Measurements from ENCODE around the gene ATXN2. TPM values are rescaled to one million over a fixed set of nuclear protein-coding genes. Genes with fewer than 3 reads are reported as not detected.
A peak's percentile ranks its signal among the peaks of the same experiment; 100 is the strongest.

The ATXN2 gene
- total and polyA plus RNA-seq, 9 of the 15 experiments (the other 6 are each of a cell fraction or from before 2014, with no cell fraction given): 16.8 to 67.8 (median 29.3) TPM

- TF ChIP-seq KDM2B (CRISPR knock-in tag; IDR thresholded peaks at IDR 0.05) (no peak), ZNF830 (CRISPR knock-in tag; IDR thresholded peaks at IDR 0.05) (no peak), SMARCB1 (IDR thresholded peaks at IDR 0.05; ENCODE audit: insufficient read length, low read depth) (no peak), EZH2 (IDR thresholded peaks at IDR 0.05; ENCODE audit: borderline replicate concordance, low read depth, low read length) (no peak), ZNF780A (CRISPR knock-in tag; IDR thresholded peaks at IDR 0.05) (no peak), SP1 (CRISPR knock-in tag; IDR thresholded peaks at IDR 0.05) (no peak), ZNF274 (IDR thresholded peaks at IDR 0.05; ENCODE audit: borderline replicate concordance, low read depth, low read length) (no peak), SRSF3 (IDR thresholded peaks at IDR 0.05; ENCODE audit: insufficient read depth, low read length) (no peak), RBM17 (IDR thresholded peaks at IDR 0.05; ENCODE audit: borderline replicate concordance, low read depth, low read length) (no peak), PML (IDR thresholded peaks at IDR 0.05; ENCODE audit: low read length) (no peak), EWSR1 (IDR thresholded peaks at IDR 0.05; ENCODE audit: borderline replicate concordance, low read depth, partially characterized antibody) (no peak), CBX5 (IDR thresholded peaks at IDR 0.05; ENCODE audit: borderline replicate concordance, low read depth) (no peak), RNF2 (IDR thresholded peaks at IDR 0.05) (peak; percentile 71), STAT5A (IDR thresholded peaks at IDR 0.05; ENCODE audit: borderline replicate concordance, low read length) (0 out of 2 replicates have a peak, but pooled peaks have one; percentile 30), ZKSCAN8 (CRISPR knock-in tag; IDR thresholded peaks at IDR 0.05) (0 out of 2 replicates have a peak, but pooled peaks have one; percentile 19), TBL1XR1 (IDR thresholded peaks at IDR 0.05; ENCODE audit: low read length in 2 of 2) (peak in 1 of 2 experiments; percentile 65; a peak in 2 of 4 replicates), CBX1 (IDR thresholded peaks at IDR 0.05; ENCODE audit: low read depth) (no peak), ZBTB33 (CRISPR knock-in tag; IDR thresholded peaks at IDR 0.05) (no peak), TAF1 (IDR thresholded peaks at IDR 0.05; ENCODE audit: control insufficient read depth, extremely low read depth, insufficient read depth, low read length, severe bottlenecking) (peak; percentile 51), ZNF584 (CRISPR knock-in tag; IDR thresholded peaks at IDR 0.05; ENCODE audit: low read depth) (no peak), PURB (CRISPR knock-in tag; IDR thresholded peaks at IDR 0.05; ENCODE audit: low read depth) (no peak)
- TF ChIP-seq, protein P1, sequence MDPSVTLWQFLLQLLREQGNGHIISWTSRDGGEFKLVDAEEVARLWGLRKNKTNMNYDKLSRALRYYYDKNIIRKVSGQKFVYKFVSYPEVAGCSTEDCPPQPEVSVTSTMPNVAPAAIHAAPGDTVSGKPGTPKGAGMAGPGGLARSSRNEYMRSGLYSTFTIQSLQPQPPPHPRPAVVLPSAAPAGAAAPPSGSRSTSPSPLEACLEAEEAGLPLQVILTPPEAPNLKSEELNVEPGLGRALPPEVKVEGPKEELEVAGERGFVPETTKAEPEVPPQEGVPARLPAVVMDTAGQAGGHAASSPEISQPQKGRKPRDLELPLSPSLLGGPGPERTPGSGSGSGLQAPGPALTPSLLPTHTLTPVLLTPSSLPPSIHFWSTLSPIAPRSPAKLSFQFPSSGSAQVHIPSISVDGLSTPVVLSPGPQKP (CRISPR knock-in tag; IDR thresholded peaks at IDR 0.05): no peak
- TF ChIP-seq, protein P2, sequence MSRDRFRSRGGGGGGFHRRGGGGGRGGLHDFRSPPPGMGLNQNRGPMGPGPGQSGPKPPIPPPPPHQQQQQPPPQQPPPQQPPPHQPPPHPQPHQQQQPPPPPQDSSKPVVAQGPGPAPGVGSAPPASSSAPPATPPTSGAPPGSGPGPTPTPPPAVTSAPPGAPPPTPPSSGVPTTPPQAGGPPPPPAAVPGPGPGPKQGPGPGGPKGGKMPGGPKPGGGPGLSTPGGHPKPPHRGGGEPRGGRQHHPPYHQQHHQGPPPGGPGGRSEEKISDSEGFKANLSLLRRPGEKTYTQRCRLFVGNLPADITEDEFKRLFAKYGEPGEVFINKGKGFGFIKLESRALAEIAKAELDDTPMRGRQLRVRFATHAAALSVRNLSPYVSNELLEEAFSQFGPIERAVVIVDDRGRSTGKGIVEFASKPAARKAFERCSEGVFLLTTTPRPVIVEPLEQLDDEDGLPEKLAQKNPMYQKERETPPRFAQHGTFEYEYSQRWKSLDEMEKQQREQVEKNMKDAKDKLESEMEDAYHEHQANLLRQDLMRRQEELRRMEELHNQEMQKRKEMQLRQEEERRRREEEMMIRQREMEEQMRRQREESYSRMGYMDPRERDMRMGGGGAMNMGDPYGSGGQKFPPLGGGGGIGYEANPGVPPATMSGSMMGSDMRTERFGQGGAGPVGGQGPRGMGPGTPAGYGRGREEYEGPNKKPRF (IDR thresholded peaks at IDR 0.05; ENCODE audit: low read depth, low read length): no peak
Observed at GRCh38 chr12:111404362-111405148, 194.6 kb downstream of the ATXN2 start (continued).

All from K562 (cell line).